ENCODE results near the gene MYO18B. TPM values are rescaled to one million over a fixed set of nuclear protein-coding genes. Genes with fewer than 3 reads are reported as not detected.

The MYO18B gene
- total RNA-seq, 1 donor from 2014 or later = 1.1 TPM

DNA sequence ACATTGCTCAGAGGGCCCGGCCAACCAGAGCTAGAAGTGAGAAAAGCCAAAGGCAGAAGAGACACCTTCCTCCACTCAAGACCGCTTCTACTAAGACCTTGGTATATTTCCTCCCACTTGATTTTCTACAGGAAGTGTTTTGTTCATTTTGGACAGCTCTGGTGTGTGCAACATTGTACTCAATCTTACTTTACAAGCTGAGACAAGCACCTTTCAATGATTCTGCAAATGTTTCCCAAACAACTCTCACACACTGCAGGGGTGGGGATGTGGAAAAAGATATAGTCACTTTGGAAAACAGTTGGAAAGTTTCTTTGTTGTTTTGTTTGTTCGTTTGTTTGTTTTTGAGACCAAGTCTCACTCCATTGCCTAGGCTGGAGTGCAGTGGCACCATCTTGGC, 15.7 kb downstream of the MYO18B start:
- H3K9me3 Mint-ChIP-seq = no peaks in the 10 kb centered on the region
- intact Hi-C loops (cut with micrococcal nuclease) = loop anchor here (10.0 kb wide), 1 partner anchor 907 kb away; no protein-coding TSS in a partner anchor

GRCh38 chr22:25758316-25758715, 16.3 kb downstream of the MYO18B start:
- intact Hi-C loops (cut with micrococcal nuclease) = loop anchor here (10.0 kb wide), 1 partner anchor 906 kb away; no protein-coding TSS in a partner anchor
- no peaks in the 10 kb centered on the region for H3K9me3 Mint-ChIP-seq
- peaks cover 8% of the 10 kb centered on the region for H3K36me3 Mint-ChIP-seq (ENCODE audit: low read depth)
- no peaks in the 10 kb centered on the region for H3K27me3 Mint-ChIP-seq (ENCODE audit: insufficient read depth)
- no peak overlapping the region for H3K27ac Mint-ChIP-seq
- no peak overlapping the region for H3K4me3 Mint-ChIP-seq
- peaks cover 34% of the 10 kb centered on the region for H3K4me1 Mint-ChIP-seq (ENCODE audit: low read depth)
- no peak for DNase-seq (ENCODE audit: low spot score)

More for the DNA sequence above, 15.7 kb downstream of the MYO18B start:
- DNase-seq (ENCODE audit: low spot score) = no peak
- H3K36me3 Mint-ChIP-seq (ENCODE audit: low read depth) = peaks cover 8% of the 10 kb centered on the region
- H3K27ac Mint-ChIP-seq = peak overlapping the region; percentile 67
- no peak overlapping the region for H3K4me3 Mint-ChIP-seq
- peaks cover 33% of the 10 kb centered on the region for H3K4me1 Mint-ChIP-seq (ENCODE audit: low read depth)
- no peaks in the 10 kb centered on the region for H3K27me3 Mint-ChIP-seq (ENCODE audit: insufficient read depth)

GRCh38 chr22:25759825-25760231, 17.8 kb downstream of the MYO18B start:
- Mint-ChIP-seq H3K9me3 (no peaks in the 10 kb centered on the region), H3K27ac (no peak overlapping the region), H3K4me1 (ENCODE audit: low read depth) (peaks cover 28% of the 10 kb centered on the region), H3K4me3 (no peak overlapping the region), H3K27me3 (ENCODE audit: insufficient read depth) (no peaks in the 10 kb centered on the region), H3K36me3 (ENCODE audit: low read depth) (peaks cover 7% of the 10 kb centered on the region)
- intact Hi-C loops (cut with micrococcal nuclease) = loop anchor here (10.0 kb wide), 1 partner anchor 905 kb away; no protein-coding TSS in a partner anchor
- no peak for DNase-seq (ENCODE audit: low spot score)

DNA sequence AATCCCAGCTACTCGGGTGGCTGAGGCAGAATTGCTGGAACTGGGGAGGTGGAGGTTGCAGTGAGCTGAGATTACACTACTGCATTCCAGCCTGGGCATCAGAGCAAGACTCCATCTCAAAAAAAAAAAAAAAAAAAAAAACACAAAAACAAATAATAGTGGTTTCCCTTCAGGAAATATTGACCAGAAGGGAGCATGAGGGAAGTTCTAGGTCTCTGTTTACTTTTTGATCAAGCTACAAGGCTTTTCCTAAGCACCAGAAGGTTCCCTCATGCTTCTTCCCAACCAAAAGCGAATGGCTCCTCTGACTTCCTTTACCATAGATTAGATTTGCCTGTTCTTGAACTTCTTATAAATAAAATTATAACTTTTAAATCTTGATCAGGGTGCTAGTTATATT, 18.3 kb downstream of the MYO18B start:
- intact Hi-C loops (cut with micrococcal nuclease) = no loop called here
- H3K27me3 Mint-ChIP-seq (ENCODE audit: insufficient read depth) = no peaks in the 10 kb centered on the region
- no peak for DNase-seq (ENCODE audit: low spot score)
- peaks cover 28% of the 10 kb centered on the region for H3K4me1 Mint-ChIP-seq (ENCODE audit: low read depth)
- no peak overlapping the region for H3K4me3 Mint-ChIP-seq
- H3K9me3 Mint-ChIP-seq = peaks cover 2% of the 10 kb centered on the region
- H3K27ac Mint-ChIP-seq = no peak overlapping the region
- peaks cover 6% of the 10 kb centered on the region for H3K36me3 Mint-ChIP-seq (ENCODE audit: low read depth)

DNA sequence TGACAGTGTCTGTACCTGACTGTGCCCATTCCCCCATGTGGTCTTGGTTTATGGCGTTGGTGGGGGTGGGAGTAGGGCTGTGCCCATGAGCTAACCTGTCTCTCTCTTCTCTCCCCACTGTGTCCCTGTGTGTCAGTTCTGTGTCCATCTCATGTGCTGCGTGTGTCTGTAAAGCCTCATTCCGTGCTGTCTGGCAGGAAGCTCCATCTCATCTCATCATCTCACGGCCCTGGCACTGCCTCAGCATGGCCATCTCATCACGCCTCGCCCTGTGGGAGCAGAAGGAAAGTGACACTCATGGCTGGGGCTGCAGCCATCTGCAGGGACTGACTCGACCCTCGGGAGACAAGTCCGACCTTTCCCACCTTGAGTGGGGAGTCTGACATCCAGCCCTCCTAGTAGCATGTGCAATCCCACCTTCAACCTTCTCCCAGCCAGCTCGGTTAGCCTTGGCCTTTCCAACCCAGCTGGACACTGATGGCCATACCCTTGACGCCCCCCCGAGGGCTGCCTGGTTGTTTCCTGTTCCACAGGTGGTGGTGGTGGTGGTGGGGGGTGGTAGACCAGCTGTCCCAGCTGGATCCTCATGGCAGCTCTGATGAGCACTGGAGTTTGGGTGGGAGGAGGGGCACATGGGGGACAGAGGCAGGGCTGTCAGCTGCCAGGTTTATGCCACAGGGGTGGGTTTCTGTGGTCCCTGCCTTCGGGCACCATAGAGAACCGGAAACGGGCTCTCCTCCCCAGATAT, 19.0 kb downstream of the MYO18B start:
- no peak for DNase-seq (ENCODE audit: low spot score)
- intact Hi-C loops (cut with micrococcal nuclease) = no loop called here
- peaks cover 6% of the 10 kb centered on the region for H3K36me3 Mint-ChIP-seq (ENCODE audit: low read depth)
- H3K27me3 Mint-ChIP-seq (ENCODE audit: insufficient read depth) = no peaks in the 10 kb centered on the region
- peaks cover 8% of the 10 kb centered on the region for H3K9me3 Mint-ChIP-seq
- no peak overlapping the region for H3K4me3 Mint-ChIP-seq
- H3K4me1 Mint-ChIP-seq (ENCODE audit: low read depth) = peaks cover 22% of the 10 kb centered on the region
- no peak overlapping the region for H3K27ac Mint-ChIP-seq

DNA sequence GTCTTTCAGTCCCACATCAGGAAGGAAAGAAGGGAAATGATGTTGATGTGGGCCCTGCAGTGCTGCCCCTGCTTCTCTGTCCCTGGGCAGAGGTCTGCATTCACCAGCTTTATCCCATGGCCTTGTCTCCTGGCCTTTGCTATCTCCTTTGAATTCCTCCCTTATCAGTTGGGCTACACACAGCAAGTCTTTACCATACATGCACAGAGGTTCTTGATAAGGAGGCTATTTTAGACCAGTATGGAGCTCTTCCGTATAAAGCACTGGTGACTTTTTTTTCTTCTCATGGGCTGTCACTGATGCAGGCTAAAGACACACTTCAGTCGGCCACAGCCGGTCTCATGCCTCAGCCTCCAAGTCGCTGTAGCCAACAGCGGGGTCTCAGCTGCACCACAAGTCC, 20.2 kb downstream of the MYO18B start:
- H3K9me3 Mint-ChIP-seq = peaks cover 20% of the 10 kb centered on the region
- no peak for DNase-seq (ENCODE audit: low spot score)
- H3K4me1 Mint-ChIP-seq (ENCODE audit: low read depth) = peaks cover 18% of the 10 kb centered on the region
- no peaks in the 10 kb centered on the region for H3K27me3 Mint-ChIP-seq (ENCODE audit: insufficient read depth)
- intact Hi-C loops (cut with micrococcal nuclease) = no loop called here
- H3K27ac Mint-ChIP-seq = no peak overlapping the region
- H3K36me3 Mint-ChIP-seq (ENCODE audit: low read depth) = peaks cover 18% of the 10 kb centered on the region
- no peak overlapping the region for H3K4me3 Mint-ChIP-seq

- peaks cover 28% of the 10 kb centered on the region for H3K36me3 Mint-ChIP-seq (ENCODE audit: low read depth)
- no peaks in the 10 kb centered on the region for H3K27me3 Mint-ChIP-seq (ENCODE audit: insufficient read depth)
- DNase-seq (ENCODE audit: low spot score) = no peak
- peaks cover 30% of the 10 kb centered on the region for H3K9me3 Mint-ChIP-seq
- peaks cover 10% of the 10 kb centered on the region for H3K4me1 Mint-ChIP-seq (ENCODE audit: low read depth)
- intact Hi-C loops (cut with micrococcal nuclease) = no loop called here
- no peak overlapping the region for H3K27ac Mint-ChIP-seq
- H3K4me3 Mint-ChIP-seq = no peak overlapping the region
These were observed 21.3 kb downstream of the MYO18B start for GRCh38 chr22:25763239-25763777.

DNA sequence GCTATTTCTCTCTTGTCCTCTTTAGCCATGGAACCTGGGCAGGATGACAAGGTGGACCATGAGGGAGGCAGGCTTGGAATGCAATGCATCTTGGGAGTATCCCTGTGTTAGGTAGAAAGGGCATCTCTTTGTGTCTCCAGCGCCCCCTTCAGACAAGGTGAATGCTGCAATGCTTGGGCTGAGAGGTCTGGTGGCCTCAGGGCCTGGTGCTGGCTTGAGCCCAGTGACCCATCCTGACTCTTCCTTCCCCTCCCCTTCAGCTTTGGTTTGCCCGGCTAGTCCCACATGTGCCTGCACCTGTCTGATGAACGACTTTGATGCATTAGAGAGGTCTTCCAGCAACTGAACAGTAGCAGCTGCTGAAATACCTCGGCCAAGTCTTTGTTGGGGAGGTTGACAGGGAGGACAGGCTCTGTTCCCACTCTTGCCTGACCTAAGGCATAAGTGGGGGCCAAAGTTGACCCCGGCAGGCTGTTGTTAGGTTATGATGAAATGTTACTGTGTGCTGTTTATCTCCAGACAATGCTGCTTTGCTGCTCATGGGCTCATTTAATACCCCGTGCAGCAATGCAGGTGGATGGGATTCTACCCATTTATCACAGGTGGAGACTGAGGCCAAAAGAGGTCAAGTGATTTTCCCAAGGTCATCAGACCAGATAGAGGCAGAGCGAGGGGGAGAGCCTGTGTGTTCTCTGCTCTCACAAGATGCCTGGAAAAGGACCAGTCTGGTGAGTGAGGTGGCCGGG, 22.5 kb downstream of the MYO18B start:
- Mint-ChIP-seq H3K4me1 (ENCODE audit: low read depth) (peaks cover 19% of the 10 kb centered on the region), H3K27ac (no peak overlapping the region), H3K9me3 (peaks cover 32% of the 10 kb centered on the region), H3K4me3 (no peak overlapping the region), H3K36me3 (ENCODE audit: low read depth) (peaks cover 36% of the 10 kb centered on the region), H3K27me3 (ENCODE audit: insufficient read depth) (no peaks in the 10 kb centered on the region)
- no peak for DNase-seq (ENCODE audit: low spot score)
- intact Hi-C loops (cut with micrococcal nuclease) = no loop called here

- no peaks in the 10 kb centered on the region for H3K27me3 Mint-ChIP-seq (ENCODE audit: insufficient read depth)
- H3K4me1 Mint-ChIP-seq (ENCODE audit: low read depth) = peaks cover 20% of the 10 kb centered on the region
- H3K9me3 Mint-ChIP-seq = peaks cover 37% of the 10 kb centered on the region
- peaks cover 37% of the 10 kb centered on the region for H3K36me3 Mint-ChIP-seq (ENCODE audit: low read depth)
- no peak for DNase-seq (ENCODE audit: low spot score)
- no peak overlapping the region for H3K27ac Mint-ChIP-seq
- H3K4me3 Mint-ChIP-seq = no peak overlapping the region
- intact Hi-C loops (cut with micrococcal nuclease) = no loop called here
These were observed 23.0 kb downstream of the MYO18B start for GRCh38 chr22:25765016-25765367.

- Mint-ChIP-seq H3K27me3 (ENCODE audit: insufficient read depth) (no peaks in the 10 kb centered on the region), H3K27ac (no peak overlapping the region), H3K4me1 (ENCODE audit: low read depth) (peaks cover 28% of the 10 kb centered on the region), H3K4me3 (no peak overlapping the region), H3K9me3 (peaks cover 38% of the 10 kb centered on the region), H3K36me3 (ENCODE audit: low read depth) (peaks cover 37% of the 10 kb centered on the region)
- DNase-seq (ENCODE audit: low spot score) = no peak
- intact Hi-C loops (cut with micrococcal nuclease) = loop anchor here (2.0 kb wide), 1 partner anchor 29 kb away; no protein-coding TSS in a partner anchor
These were observed 23.8 kb downstream of the MYO18B start for GRCh38 chr22:25765801-25766200.

- Mint-ChIP-seq H3K4me1 (ENCODE audit: low read depth) (peaks cover 31% of the 10 kb centered on the region), H3K4me3 (no peak overlapping the region), H3K9me3 (peaks cover 38% of the 10 kb centered on the region), H3K36me3 (ENCODE audit: low read depth) (peaks cover 37% of the 10 kb centered on the region), H3K27me3 (ENCODE audit: insufficient read depth) (no peaks in the 10 kb centered on the region), H3K27ac (no peak overlapping the region)
- intact Hi-C loops (cut with micrococcal nuclease) = loop anchor here (2.0 kb wide), 1 partner anchor 30 kb away; no protein-coding TSS in a partner anchor
- no peak for DNase-seq (ENCODE audit: low spot score)
These were observed 24.4 kb downstream of the MYO18B start for GRCh38 chr22:25766418-25766817.

DNA sequence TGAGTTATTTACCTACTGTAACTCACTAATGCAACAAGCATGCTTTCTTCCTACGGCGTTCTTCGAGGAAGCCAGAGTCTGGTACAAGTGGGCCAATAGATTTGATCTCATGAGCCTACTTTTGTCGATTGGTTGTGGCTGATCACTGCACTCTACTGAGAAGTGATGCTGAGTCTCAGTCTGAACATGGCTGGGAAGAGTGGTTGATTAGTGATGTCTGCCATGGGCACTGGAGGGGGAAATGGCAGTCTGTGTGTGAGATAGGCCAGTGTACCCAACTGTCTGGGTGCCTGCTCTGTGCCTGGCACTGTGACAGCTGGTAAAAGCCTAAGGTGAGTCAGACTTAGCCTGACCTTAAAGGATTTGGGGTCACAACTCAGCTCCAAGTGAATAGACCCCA, 28.3 kb downstream of the MYO18B start:
- H3K36me3 Mint-ChIP-seq (ENCODE audit: low read depth) = peaks cover 35% of the 10 kb centered on the region
- no peak overlapping the region for H3K27ac Mint-ChIP-seq

DNA sequence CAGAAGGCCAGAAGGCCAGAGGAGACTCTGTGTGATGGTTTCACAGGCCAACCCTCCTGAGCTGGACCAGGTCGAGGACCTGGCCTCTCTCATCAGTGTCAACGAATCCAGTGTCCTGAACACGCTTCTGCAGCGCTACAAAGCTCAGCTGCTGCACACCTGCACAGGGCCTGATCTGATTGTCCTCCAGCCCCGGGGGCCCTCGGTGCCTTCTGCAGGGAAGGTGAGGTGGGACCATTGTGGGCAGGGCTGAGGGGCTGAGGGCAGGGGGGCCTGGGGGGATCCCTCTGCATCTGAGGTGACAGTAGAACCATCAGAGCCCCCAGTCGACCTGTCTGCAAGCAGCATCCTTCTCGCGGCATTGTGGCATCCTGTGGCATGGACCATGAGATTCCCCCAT, 30.3 kb downstream of the MYO18B start:
- intact Hi-C loops (cut with micrococcal nuclease) = no loop called here
- peaks cover 18% of the 10 kb centered on the region for H3K36me3 Mint-ChIP-seq (ENCODE audit: low read depth)

More for the DNA sequence above, 28.3 kb downstream of the MYO18B start:
- H3K27me3 Mint-ChIP-seq (ENCODE audit: insufficient read depth) = no peaks in the 10 kb centered on the region
- no peak for DNase-seq (ENCODE audit: low spot score)
- no peak overlapping the region for H3K4me3 Mint-ChIP-seq
- H3K4me1 Mint-ChIP-seq (ENCODE audit: low read depth) = peaks cover 42% of the 10 kb centered on the region
- peaks cover 35% of the 10 kb centered on the region for H3K9me3 Mint-ChIP-seq
- intact Hi-C loops (cut with micrococcal nuclease) = no loop called here

More for the DNA sequence above, 30.3 kb downstream of the MYO18B start:
- Mint-ChIP-seq H3K27ac (peak overlapping the region; percentile 50), H3K4me3 (no peak overlapping the region), H3K4me1 (ENCODE audit: low read depth) (peaks cover 42% of the 10 kb centered on the region), H3K27me3 (ENCODE audit: insufficient read depth) (no peaks in the 10 kb centered on the region), H3K9me3 (peaks cover 17% of the 10 kb centered on the region)
- DNase-seq (ENCODE audit: low spot score) = no peak

All from activated T-helper 1 cell treated with anti-CD3 and anti-CD28 coated beads, Interleukin-12 subunit alpha, Interleukin-12 subunit beta, Interleukin-2, Interleukin-4 antibody, amounts not matched to agents 30 ng/mL and 10 ng/mL and 1 ng/mL, durations not matched to agents 14 hours and 24 hours and 36 hours (primary cell).